CD4-positive, alpha-beta T cell treated with Interleukin-17A for 4 hours (primary cell): ENCODE measurements around the gene TCAIM.
"Not testable (repeated sequence)": the region's sequence is repeated elsewhere in the genome, so short reads cannot be mapped to it uniquely, and the experiment has no call there.

ENCODE experiments used
- DNase-seq: peaks from one replicate; pipeline ENCODE4 v3.0.0-alpha.2; 2020; ENCODE audit warnings: mixed read lengths

The TCAIM gene

GRCh38 chr3:44348993-44349392 lies 10.4 kb downstream of the TCAIM start:
- no peak for DNase-seq

DNA sequence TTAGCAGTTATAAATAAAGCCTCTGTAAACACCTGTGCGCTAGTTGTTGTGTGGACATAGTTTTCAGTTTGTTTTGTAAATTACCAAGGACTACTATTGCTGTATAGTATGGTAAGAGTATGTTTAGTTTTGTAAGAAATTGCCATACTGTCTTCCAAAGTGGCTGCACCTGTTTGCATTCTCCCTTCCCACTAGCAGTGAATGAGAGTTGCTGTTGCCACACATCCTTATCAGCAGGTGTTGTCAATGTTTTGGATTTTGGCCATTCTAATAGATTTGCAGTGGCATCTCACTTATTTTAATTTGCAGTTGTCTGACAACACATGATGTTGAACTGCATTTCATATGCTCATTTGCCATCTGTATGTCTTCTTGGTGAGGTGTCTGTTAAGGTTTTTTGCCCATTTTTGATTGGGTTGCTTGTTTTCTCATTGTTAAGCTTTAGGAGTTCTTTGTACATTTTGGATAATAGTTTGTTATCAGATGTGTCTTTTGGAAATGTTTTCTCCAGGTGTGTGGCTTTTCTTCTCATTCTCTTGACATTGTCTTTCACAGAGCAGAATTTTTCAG lies 14.9 kb downstream of the TCAIM start:
- DNase-seq: no peak

- DNase-seq: no peak
Observed at GRCh38 chr3:44355362-44356033, 16.9 kb downstream of the TCAIM start.

GRCh38 chr3:44359146-44359751 lies 20.7 kb downstream of the TCAIM start:
- no peak for DNase-seq

DNA sequence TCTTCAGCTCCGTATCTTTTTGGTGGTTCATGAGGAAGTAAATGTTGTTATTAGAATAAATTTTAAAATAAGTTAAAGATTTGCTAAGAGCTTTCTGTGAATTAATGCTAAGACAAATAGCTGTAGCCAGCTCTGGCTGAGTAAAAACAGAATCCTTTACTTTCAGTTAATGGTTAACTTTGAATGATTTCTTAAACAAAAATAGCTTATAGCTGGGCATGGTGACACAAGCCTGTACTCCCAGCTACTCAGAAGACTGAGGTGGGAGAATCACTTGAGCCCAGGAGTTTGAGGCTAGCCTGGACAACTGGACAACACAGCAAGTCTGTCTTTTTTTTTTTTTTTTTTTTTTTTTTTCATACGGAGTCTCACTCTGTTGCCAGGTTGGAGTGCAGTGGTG lies 25.0 kb downstream of the TCAIM start:
- no peak for DNase-seq

GRCh38 chr3:44365952-44366351 lies 27.4 kb downstream of the TCAIM start:
- no peak for DNase-seq

DNA sequence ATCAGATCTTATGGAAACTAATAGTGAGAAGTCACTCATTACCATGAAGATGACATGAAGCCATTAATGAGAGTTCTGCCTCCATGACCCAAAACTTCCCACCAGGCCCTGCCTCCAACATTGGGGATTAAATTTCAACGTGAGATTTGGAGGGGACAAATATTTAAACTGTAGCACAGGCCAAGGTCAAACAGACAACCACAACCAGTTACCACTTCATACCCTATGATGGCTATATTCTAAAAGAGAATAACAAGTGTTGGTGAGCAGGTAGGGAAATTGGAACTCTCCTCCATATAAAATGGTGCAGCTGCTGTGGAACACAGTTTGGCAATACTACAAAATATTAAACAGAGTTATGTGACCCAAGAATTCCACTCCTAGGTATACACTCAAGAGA lies 36.9 kb downstream of the TCAIM start:
- no peak for DNase-seq

DNA sequence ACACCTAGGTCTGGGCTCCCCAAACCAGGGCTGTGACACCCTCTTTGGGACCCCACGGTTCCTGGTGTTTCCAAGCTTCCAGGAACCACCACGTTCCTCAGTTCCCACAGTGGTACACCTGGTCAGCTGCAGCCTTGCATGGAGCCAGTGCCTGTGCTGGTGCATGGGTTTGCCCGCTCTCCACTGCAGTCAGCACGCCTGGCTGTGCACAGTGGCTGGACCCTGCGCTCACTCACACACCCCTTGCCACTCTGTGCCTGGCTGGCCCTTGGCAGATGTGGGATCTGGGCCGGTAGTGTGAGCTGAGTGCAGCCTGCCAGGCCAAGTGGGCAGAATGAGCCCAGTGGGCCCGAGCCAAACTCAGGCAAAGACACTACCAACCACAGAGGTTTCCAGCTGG lies 48.8 kb downstream of the TCAIM start:
- no peak for DNase-seq

GRCh38 chr3:44392489-44392888 lies 53.9 kb downstream of the TCAIM start:
- DNase-seq: no peak

DNA sequence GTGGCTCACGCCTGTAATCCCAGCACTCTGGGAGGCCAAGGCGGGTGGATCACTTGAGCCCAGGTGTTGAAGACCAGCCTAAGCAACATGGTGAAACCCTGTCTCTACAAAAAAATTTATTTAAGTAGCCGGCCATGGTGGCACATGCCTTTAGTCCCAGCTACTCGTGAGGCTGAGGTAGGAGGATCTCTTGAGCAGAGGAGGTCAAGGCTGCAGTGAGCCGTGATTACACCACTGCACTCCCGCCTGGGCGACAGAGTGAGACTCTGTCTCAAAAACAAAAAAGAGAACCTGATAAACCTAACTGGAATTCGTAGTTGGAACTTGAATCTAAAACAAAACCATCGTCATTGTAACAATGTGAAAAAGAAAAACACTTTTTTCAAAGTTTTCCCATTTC lies 57.1 kb downstream of the TCAIM start:
- no peak for DNase-seq

GRCh38 chr3:44396200-44397171 lies 57.9 kb downstream of the TCAIM start:
- no peak for DNase-seq

DNA sequence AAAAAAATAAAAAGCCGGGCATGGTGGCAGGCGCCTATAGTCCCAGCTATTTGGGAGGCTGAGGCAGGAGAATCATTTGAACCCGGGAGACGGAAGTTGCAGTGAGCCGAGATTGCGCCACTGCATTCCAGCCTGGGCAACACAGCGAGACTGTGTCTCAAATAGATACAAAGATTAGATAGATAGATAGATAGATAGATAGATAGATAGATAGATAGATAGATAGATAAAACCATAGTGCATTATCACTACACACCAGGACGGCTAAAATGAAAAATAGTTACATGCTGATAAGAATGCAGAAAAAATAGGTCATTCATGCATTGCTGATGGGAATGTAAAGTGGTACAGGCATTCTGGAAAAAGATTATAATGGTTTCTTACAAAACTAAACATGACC lies 59.7 kb downstream of the TCAIM start:
- not testable (repeated sequence) for DNase-seq

GRCh38 chr3:44398853-44399252 lies 60.3 kb downstream of the TCAIM start:
- DNase-seq: no peak

DNA sequence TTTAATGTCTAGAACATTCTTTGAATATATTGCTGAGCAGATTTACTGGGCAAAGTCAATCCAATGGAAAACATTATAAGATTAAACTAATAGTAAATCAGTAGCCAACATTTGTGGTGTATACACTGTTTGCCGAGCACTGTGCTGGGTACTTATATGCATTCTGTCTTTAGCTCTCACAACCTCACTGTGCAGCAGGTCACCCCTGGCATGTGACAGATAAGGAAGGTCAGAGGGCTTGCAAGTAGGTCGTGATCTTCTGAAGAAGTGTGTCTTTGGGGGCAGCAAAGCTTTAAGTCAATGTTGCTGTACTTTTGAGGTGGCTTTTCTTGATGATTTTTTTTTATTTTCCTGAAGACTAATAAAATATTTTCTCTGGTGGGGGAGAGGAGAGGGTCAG lies 62.2 kb downstream of the TCAIM start:
- no peak for DNase-seq

GRCh38 chr3:44402548-44402947 lies 64.0 kb downstream of the TCAIM start:
- DNase-seq: no peak

- DNase-seq: no peak
Observed at GRCh38 chr3:44409640-44410410, 71.3 kb downstream of the TCAIM start.

DNA sequence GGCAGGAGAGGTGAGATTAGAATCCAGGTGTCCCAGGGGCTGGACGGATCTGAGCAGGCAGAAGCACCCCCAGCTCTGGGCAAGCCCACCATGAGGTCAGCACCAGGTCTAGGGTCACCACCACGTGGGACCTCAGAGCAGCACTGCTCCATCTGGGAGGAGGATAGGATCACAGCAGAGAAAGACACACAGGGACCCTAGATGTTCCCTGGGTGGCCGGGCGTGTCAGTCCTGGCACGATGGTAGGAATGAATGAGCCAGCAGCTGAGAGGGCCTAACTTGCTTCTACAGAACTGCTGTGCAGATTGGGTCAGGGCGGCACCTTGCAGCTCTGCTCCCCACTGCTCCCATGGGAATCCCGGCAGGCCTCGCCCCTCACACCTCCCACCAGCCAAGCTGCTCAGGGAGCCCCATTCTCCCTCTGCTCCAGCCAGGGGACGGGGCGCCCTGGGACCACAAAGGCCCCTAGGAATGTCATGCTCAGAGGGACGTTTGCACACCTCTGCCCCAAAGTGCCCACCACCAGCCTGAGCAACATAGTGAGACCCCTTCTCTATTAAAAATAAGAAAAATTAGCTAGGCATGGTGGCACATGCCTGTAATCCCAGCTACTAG lies 72.6 kb downstream of the TCAIM start:
- no peak for DNase-seq

DNA sequence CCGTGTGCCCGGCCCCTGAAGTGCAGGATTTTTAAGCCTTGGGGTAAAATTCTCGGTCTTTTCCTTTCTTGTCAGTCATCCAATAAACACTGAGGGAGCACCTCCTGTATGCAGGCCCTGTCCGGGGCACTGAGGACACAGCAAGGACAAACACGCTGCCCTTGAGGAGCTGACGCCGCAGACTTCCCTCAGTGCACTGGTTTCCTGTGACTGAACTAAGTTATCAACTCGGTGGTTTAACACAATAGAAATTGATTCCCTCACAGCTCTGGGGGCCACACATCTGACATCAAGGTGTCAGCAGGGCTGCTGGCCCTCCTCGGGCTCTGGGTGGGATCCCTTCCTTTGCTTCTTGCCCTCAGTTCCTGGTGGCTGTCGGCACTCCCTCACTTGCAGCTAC lies 73.8 kb downstream of the TCAIM start:
- no peak for DNase-seq

DNA sequence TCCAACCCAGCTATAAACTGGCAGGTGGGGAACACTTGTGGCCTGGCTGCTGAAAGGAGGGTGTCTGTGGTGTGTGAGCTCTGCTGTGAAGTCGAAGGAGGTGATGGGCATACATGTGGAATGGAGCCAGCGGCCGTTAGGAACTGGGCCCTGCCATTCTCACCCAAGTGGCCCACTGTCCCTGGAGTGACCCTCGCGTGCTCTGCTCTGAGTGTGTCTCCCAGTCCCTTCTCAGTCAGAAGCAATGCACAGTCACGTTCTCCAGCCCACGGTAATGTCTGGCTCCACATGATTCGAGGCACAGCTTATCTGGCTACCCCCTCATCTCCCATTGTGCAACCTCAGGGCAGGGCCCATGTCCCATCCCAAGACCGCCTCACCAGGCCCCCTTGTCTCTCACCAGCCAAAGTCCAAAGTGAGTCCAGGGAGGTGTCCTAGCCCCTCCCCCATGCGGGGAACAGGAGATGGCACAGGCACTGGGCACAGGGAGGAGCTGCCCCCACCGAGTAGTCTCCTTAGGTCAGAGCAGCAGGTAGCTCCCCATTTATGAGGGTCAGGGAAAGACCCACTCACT lies 76.0 kb downstream of the TCAIM start:
- no peak for DNase-seq

GRCh38 chr3:44415421-44415820 lies 76.9 kb downstream of the TCAIM start:
- DNase-seq: no peak
